HepG2 (cell line): ENCODE data around the gene ELOVL5. TPM values are rescaled to one million over a fixed set of nuclear protein-coding genes. Genes with fewer than 3 reads are reported as not detected.

Source experiments
- NKX3-1 ChIP-seq: sonication (generic); formaldehyde crosslinking; IDR thresholded peaks from 2 replicates; pipeline ENCODE4 v1.5.0; 2020; ENCODE audit warnings: missing genetic modification reagents
- PAX8 ChIP-seq: sonication (generic); formaldehyde crosslinking; IDR thresholded peaks from 2 replicates; pipeline ENCODE4 v1.8.0; 2022; ENCODE audit warnings: mild to moderate bottlenecking, missing genetic modification reagents, borderline replicate concordance
- POLR2AphosphoS2 ChIP-seq: IDR thresholded peaks from 2 replicates; pipeline ENCODE4 v1.6.1; 2011; ENCODE audit warnings: low read depth, low read length, improper control_type of control experiment
- WIZ ChIP-seq: sonication (generic); formaldehyde crosslinking; IDR thresholded peaks from 2 replicates; pipeline ENCODE4 v1.5.1; 2020; ENCODE audit warnings: mild to moderate bottlenecking, missing genetic modification reagents
- polyA plus RNA-seq, 8 experiments: library from polyadenylated mRNA; depleted of rRNA in 3 of 8; stranded (reverse) in 7 of 8; unstranded in 1 of 8; fragments of >200 nt; fragmentation: Illumina TruSeq in 4 of 8; extraction: Trizol in 4 of 8; gene quantifications; 2 replicates each; pipeline versions ENCODE4 v1.2.1 to v1.2.3, GENCODE V29; 2011 to 2016; ENCODE audit warnings: low read depth in 4 of 8, missing spikeins in 1 of 8, mixed read lengths in 1 of 8; ENCODE audit not compliant: insufficient read depth in 1 of 8
- total RNA-seq, 5 experiments: library from RNA; depleted of rRNA; stranded (reverse); fragments of >200 nt; fragmentation: Illumina TruSeq; extraction: Trizol; gene quantifications; 2 replicates each; pipeline ENCODE4 v1.2.3, GENCODE V29; 2016; ENCODE audit warnings: low read depth in 1 of 5
- TF ChIP-seq, protein P1 (sequence below): sonication (generic); formaldehyde crosslinking; IDR thresholded peaks from 2 replicates; pipeline ENCODE4 v1.5.1; 2020; ENCODE audit warnings: mild to moderate bottlenecking, missing genetic modification reagents, borderline replicate concordance
- TF ChIP-seq, protein P2 (sequence below): sonication (generic); formaldehyde crosslinking; IDR thresholded peaks from 2 replicates; pipeline ENCODE4 v1.4.0; 2020; ENCODE audit warnings: missing genetic modification reagents
- TF ChIP-seq, protein P3 (sequence below): sonication (generic); formaldehyde crosslinking; IDR thresholded peaks from 2 replicates; pipeline ENCODE4 v1.5.0; 2020; ENCODE audit warnings: missing genetic modification reagents
- TF ChIP-seq, protein P4 (sequence below): sonication (generic); formaldehyde crosslinking; IDR thresholded peaks from 2 replicates; pipeline ENCODE4 v1.8.1; 2023; ENCODE audit warnings: mild to moderate bottlenecking, missing genetic modification reagents, borderline replicate concordance
- TF ChIP-seq, protein P5 (sequence below): sonication (generic); formaldehyde crosslinking; IDR thresholded peaks from 2 replicates; pipeline ENCODE4 v1.5.1; 2020; ENCODE audit warnings: mild to moderate bottlenecking, moderate library complexity, missing genetic modification reagents

ELOVL5 gene
- total and polyA plus RNA-seq, 2 of the 13 experiments (the other 11 are each of a cell fraction or from before 2014, with no cell fraction given): 50.1 to 72.4 TPM

DNA sequence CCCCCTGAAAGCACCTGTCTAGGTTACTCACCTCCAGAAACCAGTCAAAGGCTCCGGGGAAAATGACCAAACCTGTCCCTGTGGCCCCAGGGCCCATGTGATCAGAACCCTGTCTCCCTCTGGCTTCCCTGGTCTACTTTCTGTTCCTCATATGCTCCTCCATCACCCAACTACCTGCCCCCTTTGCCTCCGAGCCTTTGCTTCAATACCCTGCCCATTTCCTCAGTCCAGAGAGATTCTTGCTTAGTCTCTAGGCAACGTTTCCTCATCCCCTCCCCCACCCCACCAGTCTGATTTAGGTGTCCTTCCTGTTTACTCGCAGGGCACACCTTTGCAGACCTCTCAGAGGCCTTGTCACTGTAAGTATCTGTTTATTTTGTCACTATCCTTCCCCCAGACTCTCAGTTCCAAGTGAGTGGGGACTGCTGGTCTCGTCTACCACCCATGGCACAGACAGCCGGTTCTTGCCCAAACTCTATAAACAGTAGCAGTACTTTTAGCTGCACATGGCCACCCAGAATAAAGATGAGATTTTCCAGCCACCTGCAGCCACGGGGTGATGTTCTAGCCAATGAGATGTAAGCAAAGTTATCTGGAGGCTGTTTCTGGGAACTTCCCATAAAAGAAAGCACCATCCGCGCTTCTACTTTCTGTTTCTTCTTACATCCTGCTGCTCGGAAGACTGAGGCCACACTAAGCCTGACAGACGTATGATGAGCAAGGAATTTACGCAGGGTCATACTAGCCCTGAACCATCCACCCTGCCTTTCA lies 13.3 kb downstream of the ELOVL5 start (continued):
- TF ChIP-seq, protein P1, sequence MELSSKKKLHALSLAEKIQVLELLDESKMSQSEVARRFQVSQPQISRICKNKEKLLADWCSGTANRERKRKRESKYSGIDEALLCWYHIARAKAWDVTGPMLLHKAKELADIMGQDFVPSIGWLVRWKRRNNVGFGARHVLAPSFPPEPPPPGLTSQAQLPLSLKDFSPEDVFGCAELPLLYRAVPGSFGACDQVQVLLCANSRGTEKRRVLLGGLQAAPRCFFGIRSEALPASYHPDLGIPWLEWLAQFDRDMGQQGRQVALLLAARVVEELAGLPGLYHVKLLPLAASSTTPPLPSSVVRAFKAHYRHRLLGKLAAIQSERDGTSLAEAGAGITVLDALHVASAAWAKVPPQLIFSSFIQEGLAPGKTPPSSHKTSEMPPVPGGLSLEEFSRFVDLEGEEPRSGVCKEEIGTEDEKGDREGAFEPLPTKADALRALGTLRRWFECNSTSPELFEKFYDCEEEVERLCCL: no peak
- TF ChIP-seq PAX8 (CRISPR knock-in tag) (no peak), NKX3-1 (CRISPR knock-in tag) (no peak), WIZ (CRISPR knock-in tag) (no peak), POLR2AphosphoS2 (no peak)
- TF ChIP-seq, protein P2, sequence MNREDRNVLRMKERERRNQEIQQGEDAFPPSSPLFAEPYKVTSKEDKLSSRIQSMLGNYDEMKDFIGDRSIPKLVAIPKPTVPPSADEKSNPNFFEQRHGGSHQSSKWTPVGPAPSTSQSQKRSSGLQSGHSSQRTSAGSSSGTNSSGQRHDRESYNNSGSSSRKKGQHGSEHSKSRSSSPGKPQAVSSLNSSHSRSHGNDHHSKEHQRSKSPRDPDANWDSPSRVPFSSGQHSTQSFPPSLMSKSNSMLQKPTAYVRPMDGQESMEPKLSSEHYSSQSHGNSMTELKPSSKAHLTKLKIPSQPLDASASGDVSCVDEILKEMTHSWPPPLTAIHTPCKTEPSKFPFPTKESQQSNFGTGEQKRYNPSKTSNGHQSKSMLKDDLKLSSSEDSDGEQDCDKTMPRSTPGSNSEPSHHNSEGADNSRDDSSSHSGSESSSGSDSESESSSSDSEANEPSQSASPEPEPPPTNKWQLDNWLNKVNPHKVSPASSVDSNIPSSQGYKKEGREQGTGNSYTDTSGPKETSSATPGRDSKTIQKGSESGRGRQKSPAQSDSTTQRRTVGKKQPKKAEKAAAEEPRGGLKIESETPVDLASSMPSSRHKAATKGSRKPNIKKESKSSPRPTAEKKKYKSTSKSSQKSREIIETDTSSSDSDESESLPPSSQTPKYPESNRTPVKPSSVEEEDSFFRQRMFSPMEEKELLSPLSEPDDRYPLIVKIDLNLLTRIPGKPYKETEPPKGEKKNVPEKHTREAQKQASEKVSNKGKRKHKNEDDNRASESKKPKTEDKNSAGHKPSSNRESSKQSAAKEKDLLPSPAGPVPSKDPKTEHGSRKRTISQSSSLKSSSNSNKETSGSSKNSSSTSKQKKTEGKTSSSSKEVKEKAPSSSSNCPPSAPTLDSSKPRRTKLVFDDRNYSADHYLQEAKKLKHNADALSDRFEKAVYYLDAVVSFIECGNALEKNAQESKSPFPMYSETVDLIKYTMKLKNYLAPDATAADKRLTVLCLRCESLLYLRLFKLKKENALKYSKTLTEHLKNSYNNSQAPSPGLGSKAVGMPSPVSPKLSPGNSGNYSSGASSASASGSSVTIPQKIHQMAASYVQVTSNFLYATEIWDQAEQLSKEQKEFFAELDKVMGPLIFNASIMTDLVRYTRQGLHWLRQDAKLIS (CRISPR knock-in tag): no peak
- TF ChIP-seq, protein P3, sequence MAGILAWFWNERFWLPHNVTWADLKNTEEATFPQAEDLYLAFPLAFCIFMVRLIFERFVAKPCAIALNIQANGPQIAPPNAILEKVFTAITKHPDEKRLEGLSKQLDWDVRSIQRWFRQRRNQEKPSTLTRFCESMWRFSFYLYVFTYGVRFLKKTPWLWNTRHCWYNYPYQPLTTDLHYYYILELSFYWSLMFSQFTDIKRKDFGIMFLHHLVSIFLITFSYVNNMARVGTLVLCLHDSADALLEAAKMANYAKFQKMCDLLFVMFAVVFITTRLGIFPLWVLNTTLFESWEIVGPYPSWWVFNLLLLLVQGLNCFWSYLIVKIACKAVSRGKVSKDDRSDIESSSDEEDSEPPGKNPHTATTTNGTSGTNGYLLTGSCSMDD (CRISPR knock-in tag): no peak
- TF ChIP-seq, protein P4, sequence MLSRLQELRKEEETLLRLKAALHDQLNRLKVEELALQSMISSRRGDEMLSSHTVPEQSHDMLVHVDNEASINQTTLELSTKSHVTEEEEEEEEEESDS (CRISPR knock-in tag): no peak
- TF ChIP-seq, protein P5, sequence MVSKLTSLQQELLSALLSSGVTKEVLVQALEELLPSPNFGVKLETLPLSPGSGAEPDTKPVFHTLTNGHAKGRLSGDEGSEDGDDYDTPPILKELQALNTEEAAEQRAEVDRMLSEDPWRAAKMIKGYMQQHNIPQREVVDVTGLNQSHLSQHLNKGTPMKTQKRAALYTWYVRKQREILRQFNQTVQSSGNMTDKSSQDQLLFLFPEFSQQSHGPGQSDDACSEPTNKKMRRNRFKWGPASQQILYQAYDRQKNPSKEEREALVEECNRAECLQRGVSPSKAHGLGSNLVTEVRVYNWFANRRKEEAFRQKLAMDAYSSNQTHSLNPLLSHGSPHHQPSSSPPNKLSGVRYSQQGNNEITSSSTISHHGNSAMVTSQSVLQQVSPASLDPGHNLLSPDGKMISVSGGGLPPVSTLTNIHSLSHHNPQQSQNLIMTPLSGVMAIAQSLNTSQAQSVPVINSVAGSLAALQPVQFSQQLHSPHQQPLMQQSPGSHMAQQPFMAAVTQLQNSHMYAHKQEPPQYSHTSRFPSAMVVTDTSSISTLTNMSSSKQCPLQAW (CRISPR knock-in tag): no peak
